Prostate gland (tissue), 2 donors: Measurements from ENCODE around the gene INPP5A.

Experiments
- POLR2A ChIP-seq: fragments of 450-650 bp; IDR thresholded peaks from one replicate; pipeline ENCODE4 v1.6.1; 2016; ENCODE audit warnings: antibody characterized with exemption, mild to moderate bottlenecking
- POLR2AphosphoS5 ChIP-seq: sonication (generic); formaldehyde crosslinking; IDR thresholded peaks from one replicate; pipeline ENCODE4 v1.6.1; 2017; ENCODE audit warnings: antibody characterized with exemption
- TF ChIP-seq, protein P1 (sequence below), 4 experiments: fragments of 200-600 bp in 2 of 4; fragments of 450-650 bp in 2 of 4; sonication (generic) in 2 of 4; IDR thresholded peaks; 1 replicate in 3 of 4; 2 replicates in 1 of 4; pipeline ENCODE4 v1.5.1; 2016 to 2019; ENCODE audit warnings: antibody characterized with exemption in 4 of 4, mild to moderate bottlenecking in 2 of 4, moderate library complexity in 2 of 4

DNA sequence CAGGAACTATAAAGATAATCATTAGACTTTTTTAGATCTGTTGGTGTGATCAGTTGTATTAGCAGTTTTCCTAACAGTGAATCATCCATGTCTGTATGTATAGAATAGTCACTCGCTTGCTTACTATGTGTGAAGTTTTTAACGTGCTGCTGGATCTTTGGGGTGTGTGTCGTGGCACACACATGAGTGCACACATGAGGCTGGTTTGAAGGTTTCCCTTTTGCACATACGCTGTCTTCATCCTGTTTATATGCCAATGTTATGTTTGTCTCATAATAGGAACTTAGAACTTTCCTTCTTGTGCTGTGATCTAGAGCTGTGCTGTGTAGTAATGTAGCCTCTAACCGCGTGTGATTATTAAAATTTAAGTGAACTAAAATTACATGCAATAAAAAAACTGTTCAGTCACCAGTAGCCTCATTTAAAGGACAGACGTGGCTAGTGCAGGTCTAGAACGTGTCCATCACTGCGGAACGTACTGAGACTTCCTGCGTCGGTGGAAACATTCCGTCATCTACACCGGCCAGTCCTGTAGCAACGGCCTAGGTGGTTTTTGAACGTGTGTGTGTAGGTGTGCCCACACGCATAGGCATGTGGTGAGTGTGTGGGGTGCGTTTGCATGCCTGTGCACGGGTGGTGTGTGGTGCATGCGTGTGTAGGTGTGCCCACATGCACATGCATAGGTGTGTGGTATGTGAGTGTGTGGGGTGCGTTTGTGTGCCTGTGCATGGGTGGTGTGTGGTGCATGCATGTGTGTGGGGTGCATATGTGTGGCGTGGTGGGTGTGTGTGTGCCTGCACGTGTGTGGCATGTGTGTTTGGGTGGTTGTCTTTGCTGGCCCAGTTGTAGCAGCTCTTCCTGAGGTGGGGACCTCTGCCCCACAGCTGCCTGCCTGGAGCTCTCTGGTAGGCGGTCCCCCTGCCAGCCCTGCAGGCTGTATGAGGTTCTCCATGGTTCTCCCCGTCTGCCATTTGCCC is 56.6 kb downstream of the INPP5A start:
- TF ChIP-seq, protein P1, sequence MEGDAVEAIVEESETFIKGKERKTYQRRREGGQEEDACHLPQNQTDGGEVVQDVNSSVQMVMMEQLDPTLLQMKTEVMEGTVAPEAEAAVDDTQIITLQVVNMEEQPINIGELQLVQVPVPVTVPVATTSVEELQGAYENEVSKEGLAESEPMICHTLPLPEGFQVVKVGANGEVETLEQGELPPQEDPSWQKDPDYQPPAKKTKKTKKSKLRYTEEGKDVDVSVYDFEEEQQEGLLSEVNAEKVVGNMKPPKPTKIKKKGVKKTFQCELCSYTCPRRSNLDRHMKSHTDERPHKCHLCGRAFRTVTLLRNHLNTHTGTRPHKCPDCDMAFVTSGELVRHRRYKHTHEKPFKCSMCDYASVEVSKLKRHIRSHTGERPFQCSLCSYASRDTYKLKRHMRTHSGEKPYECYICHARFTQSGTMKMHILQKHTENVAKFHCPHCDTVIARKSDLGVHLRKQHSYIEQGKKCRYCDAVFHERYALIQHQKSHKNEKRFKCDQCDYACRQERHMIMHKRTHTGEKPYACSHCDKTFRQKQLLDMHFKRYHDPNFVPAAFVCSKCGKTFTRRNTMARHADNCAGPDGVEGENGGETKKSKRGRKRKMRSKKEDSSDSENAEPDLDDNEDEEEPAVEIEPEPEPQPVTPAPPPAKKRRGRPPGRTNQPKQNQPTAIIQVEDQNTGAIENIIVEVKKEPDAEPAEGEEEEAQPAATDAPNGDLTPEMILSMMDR (IDR thresholded peaks at IDR 0.05), result no peak
- TF ChIP-seq POLR2AphosphoS5, result no peak
- no peak for TF ChIP-seq POLR2A
